ENCODE data around the gene YDJC. TPM values are rescaled to one million over a fixed set of nuclear protein-coding genes. Genes with fewer than 3 reads are reported as not detected.

The YDJC gene
- total and polyA plus RNA-seq, 2 of the 8 experiments (the other 6 are each of a cell fraction or from before 2014, with no cell fraction given): 36.7 to 45.2 TPM

DNA sequence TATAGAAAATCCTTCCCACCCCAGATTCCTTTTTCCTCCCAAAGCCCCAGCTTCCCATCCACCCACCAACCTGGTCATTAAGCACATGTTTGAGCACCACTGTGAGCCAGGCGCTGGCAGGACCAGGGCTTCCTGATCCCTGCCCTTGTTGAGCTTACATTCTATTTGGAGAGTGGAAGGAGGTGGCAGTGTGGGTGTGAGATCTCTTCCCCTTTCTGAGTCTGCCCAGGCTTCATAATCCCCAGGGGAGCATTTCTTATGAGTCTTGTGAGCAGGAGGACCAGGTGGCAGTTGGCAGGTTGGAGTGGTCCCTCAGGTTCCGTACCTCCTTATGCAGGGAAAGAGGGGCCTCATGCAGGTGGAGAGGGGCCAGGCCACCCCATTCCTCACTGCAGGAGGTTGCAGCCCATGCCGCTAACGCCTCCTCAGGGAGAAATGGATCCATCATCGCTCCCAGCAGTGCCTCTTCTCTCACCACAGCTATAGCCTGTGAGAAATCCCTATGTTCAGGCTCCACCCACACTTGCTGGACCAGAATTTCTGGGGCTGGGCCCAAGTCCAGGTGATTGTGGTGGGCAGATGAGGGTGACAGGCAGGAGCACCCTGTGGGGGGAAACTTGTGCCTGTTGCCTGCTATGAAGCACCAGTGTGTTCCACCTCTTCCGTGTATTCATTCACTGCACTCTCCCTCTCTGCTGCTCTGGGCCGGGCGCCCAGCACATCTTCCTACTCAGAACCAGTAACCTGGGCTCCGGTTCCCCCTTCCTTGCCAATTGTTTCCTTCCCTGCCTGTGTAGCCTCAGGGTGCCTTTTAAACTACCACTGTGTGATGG lies 38.8 kb downstream of the YDJC start:
- no peak overlapping the region for H4K8ac ChIP-seq (ENCODE audit: extremely low read depth, insufficient read depth, low read length)
- no peaks in the 10 kb centered on the region for H3K4me1 ChIP-seq (replicated peaks in 1 of 4; ENCODE audit: control insufficient read depth in 3 of 4, insufficient read depth in 4 of 4, low read length in 3 of 4)
- H2AFZ ChIP-seq (ENCODE audit: low read length): no peak overlapping the region
- WGBS, 2 experiments (ENCODE audit: extremely low coverage in 1 of 2, insufficient coverage in 1 of 2, insufficient read length in 1 of 2, insufficient replicate concordance in 2 of 2, low coverage in 1 of 2, low lambda C conversion rate in 2 of 2, missing lambda C conversion rate in 1 of 2): 92% methylated on average over 7 of the region's 9 CpGs; no CpG with 5 or more reads in 1 of the 2 experiments
- H3K4me3 ChIP-seq (ENCODE audit: extremely low read depth in 1 of 4, insufficient read depth in 2 of 4, low read depth in 3 of 4, low read length in 4 of 4): no peak overlapping the region
- H3K9me3 ChIP-seq (ENCODE audit: insufficient read depth in 2 of 2, low read depth in 1 of 2, low read length in 1 of 2): no peaks in the 10 kb centered on the region
- TF ChIP-seq POU5F1 (IDR thresholded peaks at IDR 0.05; ENCODE audit: low read depth, low read length): no peak
- no peak overlapping the region for H3K4ac ChIP-seq (replicated peaks; ENCODE audit: insufficient read length, low read depth, low read length)
- CTCF ChIA-PET (ENCODE audit: partially characterized antibody): interaction anchor here (1.1 to 5.1 kb wide), 6 partner anchors 12 to 56 kb away, joined by 4 to 29 read pairs (median 8); no protein-coding TSS in a partner anchor
- no peak overlapping the region; the same call in 1 of the 2 replicates for H3K27ac ChIP-seq (ENCODE audit: low read depth, low read length)
- H4K91ac ChIP-seq (replicated peaks; ENCODE audit: insufficient read length, low read length): no peak overlapping the region
- peaks cover 23% of the 10 kb centered on the region for H3K79me1 ChIP-seq (ENCODE audit: low read depth, low read length)
- H3K27me3 ChIP-seq (replicated peaks in 1 of 4; ENCODE audit: control insufficient read depth in 3 of 4, extremely low read depth in 1 of 4, insufficient read depth in 3 of 4, low read length in 3 of 4): no peaks in the 10 kb centered on the region
- DNase-seq (ENCODE audit: low read depth in 1 of 2, low spot score in 2 of 2): no peak
- no peak overlapping the region for H3K9ac ChIP-seq (replicated peaks in 1 of 4; ENCODE audit: extremely low read depth in 1 of 4, low read depth in 3 of 4, low read length in 3 of 4)
- no peak overlapping the region for H2AK5ac ChIP-seq (ENCODE audit: low read depth, low read length)
- H3K56ac ChIP-seq (replicated peaks; ENCODE audit: insufficient read length, low read depth, low read length): no peak overlapping the region
- no peak overlapping the region for H2BK20ac ChIP-seq (ENCODE audit: low read length)
- 0 out of 2 replicates have a peak overlapping the region, but pooled peaks have one; percentile 24 for H2BK5ac ChIP-seq (ENCODE audit: low read depth, low read length)
- H3K23me2 ChIP-seq (ENCODE audit: low read depth, low read length): no peaks in the 10 kb centered on the region
- no peak overlapping the region for H3K4me2 ChIP-seq (ENCODE audit: insufficient read depth in 1 of 2, low read depth in 2 of 2, low read length in 2 of 2)
- peaks cover 6 to 29% (median 19%) of the 10 kb centered on the region in 4 experiments for H3K36me3 ChIP-seq (ENCODE audit: control insufficient read depth in 2 of 4, insufficient read depth in 4 of 4, low read length in 3 of 4)
- FAIRE-seq: no peak
- H2BK12ac ChIP-seq (ENCODE audit: low read depth, low read length): no peak overlapping the region
- no peak overlapping the region for H2BK15ac ChIP-seq (ENCODE audit: low read length)
- POLR2A ChIA-PET (ENCODE audit: partially characterized antibody): interaction anchor here (0.6 to 1.4 kb wide), 2 partner anchors 17 to 25 kb away, joined by 3 to 4 read pairs; no protein-coding TSS in a partner anchor
- no peak overlapping the region for H2BK120ac ChIP-seq (replicated peaks; ENCODE audit: low read depth, low read length)
- H4K20me1 ChIP-seq (replicated peaks in 1 of 2; ENCODE audit: control insufficient read depth in 1 of 2, insufficient read depth in 2 of 2, low read length in 2 of 2): peaks cover 45 to 53% of the 10 kb centered on the region in 2 experiments
- H4K5ac ChIP-seq (ENCODE audit: insufficient read length, low read depth, low read length): no peak overlapping the region
- no peak overlapping the region for H3K14ac ChIP-seq (ENCODE audit: insufficient read length)
- H3K79me2 ChIP-seq (ENCODE audit: control insufficient read depth in 1 of 2, insufficient read depth in 2 of 2, low read length in 2 of 2): peaks cover 3 to 93% of the 10 kb centered on the region in 2 experiments
- H3K23ac ChIP-seq (ENCODE audit: insufficient read length): no peak overlapping the region
- H3K18ac ChIP-seq (ENCODE audit: extremely low read depth, low read length): no peak overlapping the region

Data from H1 (cell line).